Neural crest cell (in vitro differentiated cells): ENCODE data around the gene HMG20A. TPM values are rescaled to one million over a fixed set of nuclear protein-coding genes. Genes with fewer than 3 reads are reported as not detected.
"Not testable (repeated sequence)": the region's sequence is repeated elsewhere in the genome, so short reads cannot be mapped to it uniquely, and the experiment has no call there.

ENCODE experiments used
- DNase-seq: peaks from one replicate; pipeline ENCODE4 v3.0.0; 2021; ENCODE audit warnings: low read depth, mixed read lengths, low spot score
- H3K27ac Mint-ChIP-seq: one replicate; pipeline ENCODE4 v1.8.0; 2021; ENCODE audit warnings: mild to moderate bottlenecking, mixed read lengths; ENCODE audit not compliant: unreplicated experiment
- H3K27me3 Mint-ChIP-seq: 2 replicates; pipeline ENCODE4 v1.8.0; 2021; ENCODE audit warnings: low read depth, mild to moderate bottlenecking, mixed read lengths
- H3K36me3 Mint-ChIP-seq: 2 replicates; pipeline ENCODE4 v1.8.0; 2021; ENCODE audit warnings: low read depth, mild to moderate bottlenecking, mixed read lengths
- H3K4me1 Mint-ChIP-seq: 2 replicates; pipeline ENCODE4 v1.8.0; 2021; ENCODE audit warnings: mixed read lengths
- H3K4me3 Mint-ChIP-seq: one replicate; pipeline ENCODE4 v1.8.0; 2021; ENCODE audit warnings: mild to moderate bottlenecking, mixed read lengths
- H3K9me3 Mint-ChIP-seq: 2 replicates; pipeline ENCODE4 v1.8.0; 2021; ENCODE audit warnings: mixed read lengths
- total RNA-seq: library from RNA; stranded (reverse); gene quantifications from 2 replicates; pipeline ENCODE4 v1.2.1, GENCODE V29; 2021
- TF ChIP-seq, protein P1 (sequence below): fragments of 200-600 bp; sonication (generic); conservative IDR thresholded peaks from 2 replicates; pipeline ENCODE4 v1.5.0; 2021; ENCODE audit warnings: antibody characterized with exemption, mild to moderate bottlenecking

HMG20A gene
- total RNA-seq, 1 donor from 2014 or later, result 67.2 TPM

GRCh38 chr15:77398927-77399326 is 21.8 kb upstream of the HMG20A start:
- TF ChIP-seq, protein P1, sequence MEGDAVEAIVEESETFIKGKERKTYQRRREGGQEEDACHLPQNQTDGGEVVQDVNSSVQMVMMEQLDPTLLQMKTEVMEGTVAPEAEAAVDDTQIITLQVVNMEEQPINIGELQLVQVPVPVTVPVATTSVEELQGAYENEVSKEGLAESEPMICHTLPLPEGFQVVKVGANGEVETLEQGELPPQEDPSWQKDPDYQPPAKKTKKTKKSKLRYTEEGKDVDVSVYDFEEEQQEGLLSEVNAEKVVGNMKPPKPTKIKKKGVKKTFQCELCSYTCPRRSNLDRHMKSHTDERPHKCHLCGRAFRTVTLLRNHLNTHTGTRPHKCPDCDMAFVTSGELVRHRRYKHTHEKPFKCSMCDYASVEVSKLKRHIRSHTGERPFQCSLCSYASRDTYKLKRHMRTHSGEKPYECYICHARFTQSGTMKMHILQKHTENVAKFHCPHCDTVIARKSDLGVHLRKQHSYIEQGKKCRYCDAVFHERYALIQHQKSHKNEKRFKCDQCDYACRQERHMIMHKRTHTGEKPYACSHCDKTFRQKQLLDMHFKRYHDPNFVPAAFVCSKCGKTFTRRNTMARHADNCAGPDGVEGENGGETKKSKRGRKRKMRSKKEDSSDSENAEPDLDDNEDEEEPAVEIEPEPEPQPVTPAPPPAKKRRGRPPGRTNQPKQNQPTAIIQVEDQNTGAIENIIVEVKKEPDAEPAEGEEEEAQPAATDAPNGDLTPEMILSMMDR, result no peak
- H3K27me3 Mint-ChIP-seq, result no peaks in the 10 kb centered on the region
- H3K4me3 Mint-ChIP-seq, result no peak overlapping the region
- H3K27ac Mint-ChIP-seq, result no peak overlapping the region
- H3K4me1 Mint-ChIP-seq, result no peaks in the 10 kb centered on the region
- peaks cover 18% of the 10 kb centered on the region for H3K9me3 Mint-ChIP-seq
- no peak for DNase-seq
- H3K36me3 Mint-ChIP-seq, result peaks cover 39% of the 10 kb centered on the region

GRCh38 chr15:77400258-77400657 is 20.4 kb upstream of the HMG20A start:
- no peak for DNase-seq
- no peak overlapping the region for H3K4me3 Mint-ChIP-seq
- TF ChIP-seq, protein P1, result no peak
- peaks cover 35% of the 10 kb centered on the region for H3K36me3 Mint-ChIP-seq
- no peak overlapping the region for H3K27ac Mint-ChIP-seq
- no peaks in the 10 kb centered on the region for H3K4me1 Mint-ChIP-seq
- peaks cover 18% of the 10 kb centered on the region for H3K9me3 Mint-ChIP-seq
- H3K27me3 Mint-ChIP-seq, result no peaks in the 10 kb centered on the region

- Mint-ChIP-seq H3K4me1 (peaks cover 4% of the 10 kb centered on the region), H3K9me3 (peaks cover 22% of the 10 kb centered on the region), H3K27ac (no peak overlapping the region), H3K27me3 (no peaks in the 10 kb centered on the region), H3K4me3 (no peak overlapping the region), H3K36me3 (peaks cover 24% of the 10 kb centered on the region)
- TF ChIP-seq, protein P1, result no peak
- no peak for DNase-seq
Observed at GRCh38 chr15:77402740-77403379, 17.8 kb upstream of the HMG20A start.

GRCh38 chr15:77406173-77406759 is 14.4 kb upstream of the HMG20A start:
- not testable (repeated sequence) for H3K4me3 Mint-ChIP-seq, H3K4me1 Mint-ChIP-seq, H3K27me3 Mint-ChIP-seq

GRCh38 chr15:77406846-77407245 is 13.8 kb upstream of the HMG20A start:
- Mint-ChIP-seq H3K36me3 (no peaks in the 10 kb centered on the region), H3K27me3 (no peaks in the 10 kb centered on the region), H3K27ac (no peak overlapping the region), H3K4me3 (no peak overlapping the region), H3K4me1 (peaks cover 4% of the 10 kb centered on the region), H3K9me3 (peaks cover 8% of the 10 kb centered on the region)
- no peak for DNase-seq
- TF ChIP-seq, protein P1, result no peak

More at GRCh38 chr15:77406173-77406759, 14.4 kb upstream of the HMG20A start:
- not testable (repeated sequence) for DNase-seq, H3K27ac Mint-ChIP-seq, H3K9me3 Mint-ChIP-seq, H3K36me3 Mint-ChIP-seq
